Peyer's patch (tissue), 4 donors: ENCODE results near the gene DAPK3.

Experiments used
- POLR2A ChIP-seq, 2 donors: fragments of 450-650 bp; IDR thresholded peaks; one replicate each; pipeline ENCODE4 v1.5.1; 2017; ENCODE audit warnings: antibody characterized with exemption in 2 of 2, mild to moderate bottlenecking in 2 of 2, moderate library complexity in 2 of 2
- TF ChIP-seq, protein P1 (sequence below), 6 experiments: fragments of 450-650 bp in 4 of 6; fragments of 200-600 bp in 2 of 6; sonication (generic) in 1 of 6; IDR thresholded peaks; one replicate each; pipeline ENCODE4 v1.5.1; 2017 to 2019; ENCODE audit warnings: antibody characterized with exemption in 6 of 6, mild to moderate bottlenecking in 3 of 6, moderate library complexity in 1 of 6

DNA sequence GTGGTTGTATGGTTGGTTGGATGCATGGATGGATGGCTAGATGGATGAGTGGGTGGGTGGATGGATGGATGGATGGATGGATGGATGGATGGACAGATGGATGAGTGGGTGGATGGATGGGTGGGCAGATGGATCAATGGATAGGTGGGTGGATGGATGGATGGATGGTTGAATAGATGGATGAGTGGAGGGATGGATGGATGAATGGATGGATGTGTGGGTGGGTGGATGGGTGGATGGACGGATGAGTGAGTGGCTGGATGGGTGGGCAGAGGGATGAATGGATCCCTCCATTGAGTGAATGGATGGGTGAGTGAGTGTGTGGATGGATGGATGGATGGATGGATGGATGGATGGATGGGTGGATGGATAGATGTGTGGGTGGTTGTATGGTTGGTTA is 47.0 kb downstream of the DAPK3 start:
- TF ChIP-seq POLR2A (IDR thresholded peaks at IDR 0.05), result no peak
- TF ChIP-seq, protein P1, sequence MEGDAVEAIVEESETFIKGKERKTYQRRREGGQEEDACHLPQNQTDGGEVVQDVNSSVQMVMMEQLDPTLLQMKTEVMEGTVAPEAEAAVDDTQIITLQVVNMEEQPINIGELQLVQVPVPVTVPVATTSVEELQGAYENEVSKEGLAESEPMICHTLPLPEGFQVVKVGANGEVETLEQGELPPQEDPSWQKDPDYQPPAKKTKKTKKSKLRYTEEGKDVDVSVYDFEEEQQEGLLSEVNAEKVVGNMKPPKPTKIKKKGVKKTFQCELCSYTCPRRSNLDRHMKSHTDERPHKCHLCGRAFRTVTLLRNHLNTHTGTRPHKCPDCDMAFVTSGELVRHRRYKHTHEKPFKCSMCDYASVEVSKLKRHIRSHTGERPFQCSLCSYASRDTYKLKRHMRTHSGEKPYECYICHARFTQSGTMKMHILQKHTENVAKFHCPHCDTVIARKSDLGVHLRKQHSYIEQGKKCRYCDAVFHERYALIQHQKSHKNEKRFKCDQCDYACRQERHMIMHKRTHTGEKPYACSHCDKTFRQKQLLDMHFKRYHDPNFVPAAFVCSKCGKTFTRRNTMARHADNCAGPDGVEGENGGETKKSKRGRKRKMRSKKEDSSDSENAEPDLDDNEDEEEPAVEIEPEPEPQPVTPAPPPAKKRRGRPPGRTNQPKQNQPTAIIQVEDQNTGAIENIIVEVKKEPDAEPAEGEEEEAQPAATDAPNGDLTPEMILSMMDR (IDR thresholded peaks at IDR 0.05), result no peak
